ENCODE data around the gene RPS18. TPM values are rescaled to one million over a fixed set of nuclear protein-coding genes. Genes with fewer than 3 reads are reported as not detected.

Gene RPS18
- total and polyA plus RNA-seq, 2 of the 13 experiments (the other 11 are each of a cell fraction or from before 2014, with no cell fraction given), result 3,896 to 5,806 TPM

- 0 out of 4 replicates have a peak, but pooled peaks of 1 of the 2 experiments have one; percentile 25 for TF ChIP-seq NR2F1 (CRISPR knock-in tag; IDR thresholded peaks at IDR 0.05)
- TF ChIP-seq RFX1 (IDR thresholded peaks at IDR 0.05), result no peak
- no peak for TF ChIP-seq ZNF766 (CRISPR knock-in tag; IDR thresholded peaks at IDR 0.05; ENCODE audit: borderline replicate concordance)
- no peak for TF ChIP-seq U2AF2 (IDR thresholded peaks at IDR 0.05; ENCODE audit: low read depth, low read length)
- no peak for TF ChIP-seq ZBTB14 (CRISPR knock-in tag; IDR thresholded peaks at IDR 0.05)
- peak; percentile 98 for TF ChIP-seq KDM5A (IDR thresholded peaks at IDR 0.05; ENCODE audit: borderline replicate concordance, low read length)
- TF ChIP-seq ZNF616 (CRISPR knock-in tag; IDR thresholded peaks at IDR 0.05; ENCODE audit: low read depth), result 0 out of 2 replicates have a peak, but pooled peaks have one; percentile 64
- TF ChIP-seq PBX3 (CRISPR knock-in tag; IDR thresholded peaks at IDR 0.05; ENCODE audit: borderline replicate concordance), result no peak
- TF ChIP-seq E2F1 (CRISPR knock-in tag; IDR thresholded peaks at IDR 0.05), result no peak
- TF ChIP-seq IKZF4 (CRISPR knock-in tag; IDR thresholded peaks at IDR 0.05; ENCODE audit: borderline replicate concordance, low read depth, not compliant biosample characterization), result no peak
- TF ChIP-seq HNRNPH1 (optimal IDR thresholded peaks at IDR 0.05; ENCODE audit: low read depth, low read length), result no peak
- TF ChIP-seq TIGD3 (CRISPR knock-in tag; IDR thresholded peaks at IDR 0.05; ENCODE audit: borderline replicate concordance), result no peak
- TF ChIP-seq YEATS4 (CRISPR knock-in tag; IDR thresholded peaks at IDR 0.05; ENCODE audit: borderline replicate concordance), result peak; percentile 49; the same call in 1 of the 2 replicates
- no peak for TF ChIP-seq ZNF337 (CRISPR knock-in tag; IDR thresholded peaks at IDR 0.05; ENCODE audit: borderline replicate concordance, low read depth)
- TF ChIP-seq THYN1 (CRISPR knock-in tag; IDR thresholded peaks at IDR 0.05; ENCODE audit: borderline replicate concordance, low read depth), result no peak
- no peak; the same call in none of the 2 replicates for TF ChIP-seq HBP1 (CRISPR knock-in tag; IDR thresholded peaks at IDR 0.05; ENCODE audit: low read depth)
- no peak for TF ChIP-seq PPARG (CRISPR knock-in tag; conservative IDR thresholded peaks at IDR 0.05)
- TF ChIP-seq ZNF343 (CRISPR knock-in tag; IDR thresholded peaks at IDR 0.05), result 0 out of 2 replicates have a peak, but pooled peaks have one; percentile 64
- no peak for TF ChIP-seq TEAD3 (CRISPR knock-in tag; optimal IDR thresholded peaks at IDR 0.05; ENCODE audit: borderline replicate concordance)
- no peak for TF ChIP-seq PRPF4 (IDR thresholded peaks at IDR 0.05; ENCODE audit: low read depth, low read length, poor library complexity, severe bottlenecking)
- TF ChIP-seq REPIN1 (CRISPR knock-in tag; IDR thresholded peaks at IDR 0.05; ENCODE audit: borderline replicate concordance, low read depth), result peak; percentile 30; the same call in 1 of the 2 replicates
- no peak for TF ChIP-seq ZSCAN9 (CRISPR knock-in tag; IDR thresholded peaks at IDR 0.05; ENCODE audit: borderline replicate concordance)
Measured at GRCh38 chr6:33288921-33289783, 17.3 kb downstream of the RPS18 start, which contains the start of the genes PFDN6 and WDR46 (continued).

Data from HepG2 (cell line).